Liver (tissue), 3 donors: Measurements from ENCODE around the gene SLC46A1.

Experiments used
- RAD21 ChIP-seq, 2 donors: IDR thresholded peaks; 2 replicates each; pipeline ENCODE4 v1.6.1; 2016; ENCODE audit warnings: antibody characterized with exemption in 2 of 2, mild to moderate bottlenecking in 2 of 2
- TF ChIP-seq, protein P1 (sequence below): fragments of 150-350 bp; IDR thresholded peaks from 2 replicates; pipeline ENCODE4 v1.5.1; 2017; ENCODE audit warnings: improper control_type of control experiment, low read depth, low read length; ENCODE audit not compliant: missing input control
- donor health status: healthy.
- donor health status: healthy.

DNA sequence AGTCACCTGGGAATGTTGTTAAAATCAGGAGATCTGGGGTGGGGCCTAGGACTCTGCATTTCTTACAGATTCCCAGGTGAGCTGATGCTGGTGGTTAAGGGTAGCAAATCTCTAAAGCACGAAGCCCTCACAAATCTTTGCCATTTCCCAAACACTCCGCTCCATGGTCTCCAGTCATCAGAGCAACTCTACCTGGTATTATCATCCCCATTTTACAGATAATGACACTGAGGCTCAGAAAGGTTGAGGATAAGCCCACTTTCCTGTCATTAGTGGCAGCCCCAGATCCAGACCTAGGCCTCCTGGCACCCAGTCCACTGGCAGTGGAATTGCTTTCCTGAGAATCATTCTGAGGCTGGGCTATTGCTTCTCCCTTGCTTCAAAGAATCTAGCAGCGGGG is 8.7 kb downstream of the SLC46A1 start:
- TF ChIP-seq, protein P1, sequence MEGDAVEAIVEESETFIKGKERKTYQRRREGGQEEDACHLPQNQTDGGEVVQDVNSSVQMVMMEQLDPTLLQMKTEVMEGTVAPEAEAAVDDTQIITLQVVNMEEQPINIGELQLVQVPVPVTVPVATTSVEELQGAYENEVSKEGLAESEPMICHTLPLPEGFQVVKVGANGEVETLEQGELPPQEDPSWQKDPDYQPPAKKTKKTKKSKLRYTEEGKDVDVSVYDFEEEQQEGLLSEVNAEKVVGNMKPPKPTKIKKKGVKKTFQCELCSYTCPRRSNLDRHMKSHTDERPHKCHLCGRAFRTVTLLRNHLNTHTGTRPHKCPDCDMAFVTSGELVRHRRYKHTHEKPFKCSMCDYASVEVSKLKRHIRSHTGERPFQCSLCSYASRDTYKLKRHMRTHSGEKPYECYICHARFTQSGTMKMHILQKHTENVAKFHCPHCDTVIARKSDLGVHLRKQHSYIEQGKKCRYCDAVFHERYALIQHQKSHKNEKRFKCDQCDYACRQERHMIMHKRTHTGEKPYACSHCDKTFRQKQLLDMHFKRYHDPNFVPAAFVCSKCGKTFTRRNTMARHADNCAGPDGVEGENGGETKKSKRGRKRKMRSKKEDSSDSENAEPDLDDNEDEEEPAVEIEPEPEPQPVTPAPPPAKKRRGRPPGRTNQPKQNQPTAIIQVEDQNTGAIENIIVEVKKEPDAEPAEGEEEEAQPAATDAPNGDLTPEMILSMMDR, result no peak
- TF ChIP-seq RAD21 (IDR thresholded peaks at IDR 0.05), result no peak
